GM18870 (cell line): ENCODE results near the gene TAS2R38.

ENCODE experiments used
- ATAC-seq: cut with Tn5 transposase; IDR thresholded peaks from one replicate; pipeline ENCODE4 v1.9.1; 2021; ENCODE audit warnings: moderate library complexity; ENCODE audit not compliant: unreplicated experiment

The TAS2R38 gene

DNA sequence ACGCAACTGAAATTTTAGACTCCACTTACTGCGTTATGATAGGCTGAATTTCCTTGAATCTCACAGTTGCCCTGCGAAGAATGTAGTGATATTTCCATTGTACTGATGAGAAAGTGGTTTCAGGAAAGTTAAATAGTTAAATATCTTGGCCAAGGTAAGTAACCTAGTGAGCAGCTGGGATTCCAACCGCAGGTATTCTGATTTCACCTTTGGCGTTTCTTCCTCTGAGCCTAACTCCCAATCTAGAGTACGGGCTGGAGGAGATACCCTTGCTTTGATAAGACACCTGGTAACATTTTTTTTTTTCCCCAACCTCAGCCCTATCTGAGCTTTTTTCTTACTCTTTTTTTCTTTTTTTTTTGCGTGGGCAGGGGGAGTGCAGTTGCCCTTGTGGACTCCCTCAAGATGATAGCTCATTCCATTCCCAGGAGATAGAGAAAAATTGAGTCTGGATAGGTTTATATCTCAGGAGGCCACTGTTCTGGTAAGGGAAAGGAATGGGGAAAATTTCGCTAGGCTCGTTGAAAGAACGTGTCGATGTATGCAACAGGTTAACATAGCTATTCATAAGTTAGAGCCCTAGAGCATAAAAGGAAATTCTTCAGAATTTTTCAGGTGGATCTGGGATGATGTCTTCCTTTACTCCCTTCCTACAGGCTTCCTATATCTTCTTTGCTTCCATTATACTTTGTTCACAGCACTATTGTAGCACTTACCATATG lies 3.1 kb upstream of the TAS2R38 start:
- no peak for ATAC-seq

DNA sequence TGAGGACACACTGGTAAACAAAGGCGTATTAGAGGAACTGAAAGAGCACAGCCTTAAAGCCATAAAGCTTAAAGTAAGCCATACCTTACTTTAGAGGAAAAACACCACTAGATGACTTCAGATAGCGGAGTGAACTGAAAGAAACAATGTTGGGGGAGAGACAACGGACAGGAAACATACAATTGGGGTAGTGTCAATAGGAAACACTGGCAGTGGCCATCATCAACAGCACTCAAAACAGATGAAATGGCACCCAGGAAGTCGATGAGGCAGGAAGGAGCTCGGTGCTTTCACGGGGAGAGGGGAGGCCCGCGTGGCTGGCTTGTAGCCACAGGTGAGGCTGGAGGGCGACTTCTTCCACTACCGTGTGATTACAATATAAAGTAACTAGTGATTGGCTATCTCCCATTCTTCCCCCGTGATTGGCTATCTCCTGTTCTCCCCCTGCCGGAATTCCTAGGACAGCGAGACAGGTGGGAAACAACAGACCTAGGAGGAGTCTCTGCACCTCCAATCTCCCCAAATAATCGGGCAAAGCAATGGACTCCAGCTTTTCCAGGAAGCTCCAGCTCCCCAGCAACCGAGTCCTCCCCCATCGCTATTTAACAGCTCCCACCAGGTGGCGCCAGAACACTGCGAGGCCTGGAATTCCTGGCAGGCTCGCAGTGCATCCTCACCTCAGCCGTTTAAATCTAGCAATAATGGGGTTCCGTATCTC lies 2.4 kb upstream of the TAS2R38 start:
- ATAC-seq = peak; percentile 87

GRCh38 chr7:141974831-141975230 lies 1.3 kb upstream of the TAS2R38 start:
- ATAC-seq = no peak

DNA sequence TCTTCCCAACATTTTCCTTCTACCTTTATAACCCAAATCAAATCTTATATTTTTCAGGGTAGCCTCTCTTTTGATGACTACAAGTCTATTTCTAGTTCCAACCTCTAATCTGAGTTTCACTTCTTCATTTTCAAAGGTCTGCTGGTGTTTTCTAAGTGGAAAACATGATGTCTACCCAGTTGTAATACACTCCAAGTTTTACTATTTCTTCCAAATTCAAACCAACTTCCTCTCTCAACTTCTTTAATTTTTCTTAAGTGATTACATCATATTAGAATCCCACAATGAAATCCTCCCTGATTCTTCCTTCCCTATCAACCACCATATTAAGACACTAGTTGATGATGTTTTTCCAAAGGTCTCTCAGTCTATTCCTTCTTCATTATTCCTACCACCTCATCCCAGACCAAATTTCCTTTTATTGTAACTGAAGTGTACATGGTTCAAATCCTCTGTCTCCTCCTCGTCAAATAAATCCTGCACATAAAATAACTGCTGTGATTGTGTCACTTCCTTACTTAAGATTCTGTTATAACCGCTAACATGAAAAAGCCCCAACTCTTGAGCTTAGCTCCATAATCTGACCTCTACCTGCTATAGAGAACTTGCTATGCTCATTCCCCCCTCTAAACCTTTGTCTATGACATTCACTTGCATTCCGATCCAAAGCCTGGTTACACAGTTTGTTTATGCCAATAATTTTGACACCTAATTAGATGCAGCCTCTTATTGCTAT lies 12.7 kb downstream of the TAS2R38 start:
- ATAC-seq = peak; percentile 81

DNA sequence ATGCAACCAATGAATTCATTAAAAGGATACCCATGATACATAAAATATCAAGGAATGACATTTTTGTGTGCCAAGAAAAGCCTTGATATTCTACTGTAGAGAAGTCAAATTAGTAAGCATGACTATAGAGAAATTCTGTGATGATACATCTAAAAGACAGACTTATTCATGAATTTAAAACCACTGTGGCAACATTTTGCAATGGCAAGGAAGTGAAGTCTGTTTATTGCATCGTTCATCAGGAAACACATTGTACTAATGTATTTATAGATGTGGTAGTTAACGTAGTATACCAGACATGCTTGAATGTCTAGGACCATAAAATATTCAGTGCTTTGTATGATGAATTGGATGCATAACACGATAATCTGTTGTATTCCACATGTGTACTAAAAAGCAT lies 17.5 kb downstream of the TAS2R38 start:
- ATAC-seq = no peak

DNA sequence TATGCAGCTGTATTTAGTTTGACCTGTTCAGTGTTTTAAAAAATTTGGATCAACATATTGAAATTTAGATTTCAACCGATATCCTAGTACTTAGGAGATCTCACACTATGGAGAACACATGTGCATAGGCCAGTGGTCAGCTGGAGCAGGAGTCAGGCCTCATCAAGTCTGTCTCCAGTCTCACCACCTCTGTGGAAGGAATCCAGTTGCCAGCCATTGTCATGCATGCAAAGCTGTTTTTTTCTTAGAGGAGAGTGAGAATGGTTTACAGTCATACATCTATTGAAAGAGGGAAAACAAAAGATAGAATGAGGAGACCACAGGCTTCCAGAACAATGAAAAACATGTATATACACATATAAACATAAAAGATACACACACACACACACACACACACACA lies 19.2 kb downstream of the TAS2R38 start:
- no peak for ATAC-seq

GRCh38 chr7:141952461-141952860 lies 21.1 kb downstream of the TAS2R38 start:
- no peak for ATAC-seq

GRCh38 chr7:141950806-141951205 lies 22.8 kb downstream of the TAS2R38 start:
- no peak for ATAC-seq

DNA sequence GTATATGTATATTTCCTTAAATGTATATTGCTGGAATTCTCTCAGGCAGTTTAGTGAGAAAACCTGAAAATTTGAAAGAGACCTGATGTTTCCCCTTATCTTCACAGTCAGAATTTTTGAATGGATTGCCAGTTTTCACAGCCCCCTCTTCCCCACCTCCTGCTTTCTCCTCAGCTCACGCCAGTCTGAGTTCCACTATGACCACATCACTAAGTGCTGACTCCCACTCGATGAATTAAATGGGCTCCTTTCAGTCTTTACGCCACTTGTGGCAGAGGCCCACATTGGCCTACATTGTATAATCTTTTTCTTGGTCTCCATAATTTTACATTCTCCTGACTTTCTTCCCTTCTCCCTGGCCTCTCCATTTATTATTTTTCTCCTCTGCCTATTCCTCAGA lies 23.7 kb downstream of the TAS2R38 start:
- ATAC-seq = no peak

GRCh38 chr7:141949451-141949850 lies 24.1 kb downstream of the TAS2R38 start:
- ATAC-seq = no peak

DNA sequence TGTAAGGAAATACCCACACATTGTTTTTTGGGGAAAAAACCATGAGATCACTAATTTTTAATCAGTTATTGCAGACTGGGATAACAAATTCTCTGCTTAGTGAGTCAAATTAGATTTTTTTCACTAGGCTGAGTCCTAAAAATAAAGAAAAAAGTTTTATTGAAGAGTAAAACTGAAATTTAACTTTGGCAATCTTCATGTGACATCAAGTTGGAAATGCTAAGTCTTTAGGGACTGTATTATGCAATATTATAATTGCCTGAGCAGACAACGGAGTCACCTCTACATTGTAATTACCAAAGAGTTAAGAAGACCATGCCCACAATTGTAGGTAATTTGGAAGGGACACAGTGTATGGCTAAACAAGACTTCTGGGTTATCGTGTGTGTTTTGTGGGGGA lies 24.6 kb downstream of the TAS2R38 start:
- no peak for ATAC-seq

GRCh38 chr7:141946796-141947195 lies 26.8 kb downstream of the TAS2R38 start, which contains the start of gene CLEC5A:
CLEC5A (minus strand) TSS chr7:141946974; CDS start chr7:141946292, 682 bp downstream.
- no peak for ATAC-seq

GRCh38 chr7:141945356-141945755 lies 28.2 kb downstream of the TAS2R38 start:
- no peak for ATAC-seq

DNA sequence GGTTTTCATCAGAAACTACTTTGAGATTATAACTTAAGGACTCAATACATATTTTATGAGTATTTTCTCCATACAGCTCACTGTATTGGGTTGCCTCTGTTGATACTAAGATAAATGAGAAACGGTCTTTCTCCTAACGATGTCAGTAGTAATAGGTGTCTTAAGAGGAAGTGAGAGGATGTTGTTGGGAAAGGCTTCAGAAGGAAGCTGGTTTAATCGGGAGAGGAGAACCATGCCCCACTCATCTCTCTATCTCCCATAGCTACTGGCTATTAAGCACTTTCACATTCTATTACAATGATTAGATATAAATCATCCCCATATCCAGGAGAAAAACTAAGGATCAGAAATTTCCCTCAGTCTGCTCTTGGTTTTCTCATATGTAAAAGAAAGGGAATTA lies 28.8 kb downstream of the TAS2R38 start:
- ATAC-seq = no peak

DNA sequence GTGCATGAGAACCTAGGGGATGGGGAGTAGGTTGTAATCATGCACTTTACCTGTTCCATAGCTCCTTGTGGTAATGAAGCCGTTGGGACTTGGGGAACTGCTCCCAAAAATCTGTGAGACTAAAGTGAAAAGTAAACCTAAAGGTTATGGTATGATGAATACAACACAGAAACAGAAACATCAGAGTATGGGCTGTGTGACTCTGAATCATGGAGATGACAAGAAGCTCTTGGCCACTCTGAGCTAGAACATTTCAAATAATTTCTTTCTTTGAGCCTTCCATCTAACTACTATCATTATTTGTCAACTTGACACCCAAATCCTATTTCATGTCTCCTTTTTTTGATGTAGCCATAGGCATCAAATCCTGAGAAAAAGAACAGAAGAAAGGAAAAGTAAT lies 29.7 kb downstream of the TAS2R38 start:
- ATAC-seq = no peak

DNA sequence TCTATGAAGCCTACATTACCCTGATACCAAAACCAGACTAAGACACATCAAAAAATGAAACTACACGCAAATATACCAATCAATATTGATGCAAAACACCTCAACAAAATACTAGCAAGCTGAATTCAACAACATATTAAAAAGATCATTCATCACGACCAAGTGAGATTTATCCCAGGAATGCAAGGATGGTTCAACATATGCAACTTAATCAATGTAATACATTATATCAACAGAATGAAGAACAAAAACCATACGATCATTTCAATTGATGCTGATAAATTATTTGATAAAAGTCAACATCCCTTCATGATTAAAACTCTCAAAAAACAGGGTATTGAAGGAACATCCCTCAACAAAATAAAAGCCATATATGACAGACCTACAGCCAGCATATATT lies 32.5 kb downstream of the TAS2R38 start:
- ATAC-seq = no peak

DNA sequence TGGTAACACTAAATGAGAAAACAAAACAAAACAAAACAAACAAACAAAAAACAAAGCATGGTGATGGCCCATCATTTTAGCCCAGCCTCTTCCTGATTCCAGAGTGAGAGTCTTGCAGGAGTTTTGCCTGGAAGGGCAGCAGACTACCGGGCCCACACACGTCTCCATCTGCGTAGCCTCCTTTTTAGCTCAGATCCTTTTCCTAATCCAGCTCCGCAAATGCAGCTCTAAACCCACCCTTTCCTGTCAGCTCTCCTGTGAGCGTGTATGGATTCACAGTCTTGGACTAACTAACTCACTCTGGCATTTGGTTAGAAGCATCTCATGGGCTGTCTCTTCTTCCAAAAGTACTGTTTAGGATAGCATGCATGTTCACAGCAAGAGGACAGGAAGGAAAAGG lies 43.4 kb downstream of the TAS2R38 start:
- ATAC-seq = no peak

DNA sequence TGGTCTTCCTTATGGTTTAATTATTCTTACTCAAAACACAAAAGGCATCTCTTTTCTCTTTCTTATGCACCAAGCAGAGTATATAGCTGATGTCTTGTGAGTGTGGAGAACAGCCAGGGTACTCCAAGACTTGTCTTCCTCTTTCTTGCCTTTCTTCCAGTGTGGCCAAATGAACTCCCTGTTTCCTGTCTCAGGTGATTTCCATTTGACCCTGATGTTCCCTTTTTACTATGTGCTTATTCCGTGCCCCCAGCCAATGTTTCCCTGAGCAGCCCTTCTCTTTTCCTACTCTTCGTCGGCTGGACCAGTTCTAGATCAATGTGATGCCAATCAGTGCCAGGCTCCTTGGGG lies 44.8 kb downstream of the TAS2R38 start:
- ATAC-seq = no peak

DNA sequence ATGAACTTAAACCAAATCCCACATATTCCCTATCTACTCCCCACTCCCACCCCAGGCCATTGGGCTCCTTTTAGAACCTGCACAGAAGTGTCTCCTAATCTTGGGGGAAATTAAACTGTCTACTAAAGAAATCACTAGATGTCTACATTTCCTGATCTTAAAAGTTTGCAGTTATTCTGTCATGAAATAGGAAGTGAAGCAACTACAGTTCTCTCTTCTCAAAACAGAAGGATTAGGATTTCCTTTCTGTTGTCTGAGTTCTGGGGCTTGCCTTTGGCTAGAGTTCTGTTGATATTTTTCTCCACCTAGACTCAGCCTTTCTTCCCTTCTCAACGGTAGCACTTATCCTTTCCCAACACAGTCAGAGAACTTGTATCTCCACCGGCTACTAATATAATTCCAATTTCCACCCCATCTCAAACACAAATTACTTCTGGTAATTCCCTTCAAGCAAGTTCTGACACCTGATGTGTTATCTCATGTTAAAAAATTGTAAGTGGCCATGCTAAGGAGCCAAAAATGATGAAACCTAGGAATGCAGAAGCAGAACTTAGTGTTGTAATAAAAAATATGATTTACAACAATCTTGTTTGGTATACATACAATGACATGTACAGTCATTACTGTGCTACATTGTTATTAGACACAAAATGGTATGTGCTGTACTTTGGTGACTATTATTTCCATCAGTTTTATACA lies 45.3 kb downstream of the TAS2R38 start:
- no peak for ATAC-seq
